Measurements from ENCODE around the gene AKNA. TPM values are rescaled to one million over a fixed set of nuclear protein-coding genes. Genes with fewer than 3 reads are reported as not detected.

Gene AKNA
- polyA plus RNA-seq, 3 donors: 3.3 to 147 (median 7.3) TPM

DNA sequence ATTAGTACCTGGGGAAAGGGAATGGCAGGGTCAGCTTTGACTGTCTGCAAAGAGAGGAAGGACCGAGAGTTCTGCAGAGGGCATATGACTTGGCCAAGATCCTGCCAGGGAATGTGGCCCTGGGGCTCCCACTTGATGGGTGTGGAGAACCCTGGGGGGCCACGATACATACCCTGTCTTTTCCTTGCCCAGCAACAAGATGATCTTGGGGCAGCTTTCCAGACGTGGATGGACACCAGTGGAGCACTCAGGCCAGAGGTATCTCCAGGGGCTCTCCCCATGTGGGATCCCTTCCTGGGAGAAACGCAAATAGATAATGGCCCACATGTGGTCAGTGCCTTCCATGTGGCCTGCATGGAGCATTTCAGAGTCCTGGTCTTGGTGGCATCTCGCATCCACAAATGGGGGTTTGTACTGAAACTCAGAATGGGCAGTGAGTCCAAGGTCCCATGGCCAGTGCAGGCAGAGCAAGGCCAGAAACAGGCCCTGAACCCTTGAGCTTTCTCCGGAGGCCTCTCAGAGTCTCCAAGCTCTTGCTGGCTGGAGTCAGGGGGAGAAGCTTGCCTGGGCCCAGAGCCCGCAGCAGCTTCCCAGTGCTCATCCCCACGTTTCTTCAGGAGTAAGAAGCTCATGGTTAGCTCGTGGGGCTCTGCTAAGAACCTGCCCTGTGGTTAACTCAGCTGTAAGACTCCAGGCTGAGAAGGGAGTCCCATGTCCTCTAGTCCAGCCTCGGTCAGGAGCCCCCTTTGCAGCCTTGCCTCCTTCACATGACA lies 83.2 kb downstream of the AKNA start:
- Histone ChIP-seq H2AFZ (ENCODE audit: insufficient read depth, low read depth, low read length, poor library complexity, severe bottlenecking) (no peak overlapping the region), H3K27ac (ENCODE audit: low read depth in 1 of 2, low read length in 2 of 2) (no peak overlapping the region), H3K4me3 (replicated peaks in 1 of 3; ENCODE audit: low read depth in 2 of 3, low read length in 3 of 3) (no peak overlapping the region), H3K9me3 (replicated peaks in 1 of 2; ENCODE audit: control insufficient read depth in 1 of 2, insufficient read depth in 1 of 2, low read length in 2 of 2) (no peaks in the 10 kb centered on the region), H3K4me2 (replicated peaks; ENCODE audit: extremely low read depth, low read length, poor library complexity, severe bottlenecking) (no peak overlapping the region), H3K79me2 (ENCODE audit: insufficient read depth, low read length) (no peaks in the 10 kb centered on the region), H3K4me1 (ENCODE audit: control insufficient read depth in 1 of 2, insufficient read depth in 2 of 2, low read length in 2 of 2) (no peaks in the 10 kb centered on the region), H3K9ac (ENCODE audit: insufficient read depth, low read length, poor library complexity, severe bottlenecking) (no peak overlapping the region), H3K36me3 (replicated peaks in 1 of 2; ENCODE audit: control insufficient read depth in 1 of 2, insufficient read depth in 2 of 2, low read length in 2 of 2) (no peaks in the 10 kb centered on the region), H4K20me1 (ENCODE audit: insufficient read depth, low read length) (no peaks in the 10 kb centered on the region), H3K27me3 (ENCODE audit: control insufficient read depth in 2 of 2, insufficient read depth in 2 of 2, low read length in 2 of 2) (no peaks in the 10 kb centered on the region)
- Mint-ChIP-seq H3K27ac (no peak overlapping the region), H3K27me3 (ENCODE audit: low read depth in 3 of 3) (peaks cover 3 to 8% (median 6%) of the 10 kb centered on the region in 3 donors), H3K36me3 (no peaks in the 10 kb centered on the region), H3K4me1 (peaks cover 4% of the 10 kb centered on the region), H3K9me3 (no peaks in the 10 kb centered on the region), H3K4me3 (no peak overlapping the region)
- WGBS (ENCODE audit: insufficient coverage): 91% methylated on average over 9 of the region's 10 CpGs
- peak in 1 of 3 donors; percentile 2 for DNase-seq
- TF ChIP-seq, protein P1, sequence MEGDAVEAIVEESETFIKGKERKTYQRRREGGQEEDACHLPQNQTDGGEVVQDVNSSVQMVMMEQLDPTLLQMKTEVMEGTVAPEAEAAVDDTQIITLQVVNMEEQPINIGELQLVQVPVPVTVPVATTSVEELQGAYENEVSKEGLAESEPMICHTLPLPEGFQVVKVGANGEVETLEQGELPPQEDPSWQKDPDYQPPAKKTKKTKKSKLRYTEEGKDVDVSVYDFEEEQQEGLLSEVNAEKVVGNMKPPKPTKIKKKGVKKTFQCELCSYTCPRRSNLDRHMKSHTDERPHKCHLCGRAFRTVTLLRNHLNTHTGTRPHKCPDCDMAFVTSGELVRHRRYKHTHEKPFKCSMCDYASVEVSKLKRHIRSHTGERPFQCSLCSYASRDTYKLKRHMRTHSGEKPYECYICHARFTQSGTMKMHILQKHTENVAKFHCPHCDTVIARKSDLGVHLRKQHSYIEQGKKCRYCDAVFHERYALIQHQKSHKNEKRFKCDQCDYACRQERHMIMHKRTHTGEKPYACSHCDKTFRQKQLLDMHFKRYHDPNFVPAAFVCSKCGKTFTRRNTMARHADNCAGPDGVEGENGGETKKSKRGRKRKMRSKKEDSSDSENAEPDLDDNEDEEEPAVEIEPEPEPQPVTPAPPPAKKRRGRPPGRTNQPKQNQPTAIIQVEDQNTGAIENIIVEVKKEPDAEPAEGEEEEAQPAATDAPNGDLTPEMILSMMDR (IDR thresholded peaks at IDR 0.05): no peak
- intact Hi-C loops (cut with micrococcal nuclease): loop anchor here in 1 of 2 donors (5.0 kb wide), 1 partner anchor 147 kb away; the partner anchor contains the start of gene COL27A1

DNA sequence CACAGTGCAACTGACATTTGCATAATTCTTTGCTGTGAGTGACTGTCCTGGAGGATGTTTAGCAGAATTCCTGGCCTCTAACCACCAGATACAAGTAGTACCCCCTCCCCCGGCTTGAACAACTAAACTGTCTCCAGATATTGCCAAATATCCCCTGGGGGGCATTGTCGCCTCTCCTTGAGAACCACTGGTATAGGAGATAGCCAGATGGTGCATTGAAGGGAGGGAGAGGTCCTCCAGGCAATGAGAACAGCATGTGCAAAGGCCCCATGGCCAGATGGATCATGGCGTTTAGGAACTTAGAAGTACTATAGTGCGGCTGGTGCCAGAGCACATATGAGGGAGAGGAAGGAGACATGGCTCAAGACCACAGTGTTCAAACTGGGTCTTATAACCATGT lies 83.8 kb downstream of the AKNA start:
- intact Hi-C loops (cut with micrococcal nuclease): loop anchor here in 1 of 2 donors (5.0 kb wide), 1 partner anchor 147 kb away; the partner anchor contains the start of gene COL27A1
- Mint-ChIP-seq H3K4me3 (no peak overlapping the region), H3K27ac (no peak overlapping the region), H3K9me3 (no peaks in the 10 kb centered on the region), H3K36me3 (no peaks in the 10 kb centered on the region), H3K27me3 (ENCODE audit: low read depth in 3 of 3) (peaks cover 3 to 8% (median 6%) of the 10 kb centered on the region in 3 donors), H3K4me1 (peaks cover 4% of the 10 kb centered on the region)
- Histone ChIP-seq H4K20me1 (ENCODE audit: insufficient read depth, low read length) (no peaks in the 10 kb centered on the region), H3K4me1 (ENCODE audit: control insufficient read depth in 1 of 2, insufficient read depth in 2 of 2, low read length in 2 of 2) (no peaks in the 10 kb centered on the region), H3K27ac (ENCODE audit: low read depth in 1 of 2, low read length in 2 of 2) (no peak overlapping the region), H2AFZ (ENCODE audit: insufficient read depth, low read depth, low read length, poor library complexity, severe bottlenecking) (no peak overlapping the region), H3K4me2 (replicated peaks; ENCODE audit: extremely low read depth, low read length, poor library complexity, severe bottlenecking) (no peak overlapping the region), H3K4me3 (replicated peaks in 1 of 3; ENCODE audit: low read depth in 2 of 3, low read length in 3 of 3) (no peak overlapping the region), H3K36me3 (replicated peaks in 1 of 2; ENCODE audit: control insufficient read depth in 1 of 2, insufficient read depth in 2 of 2, low read length in 2 of 2) (no peaks in the 10 kb centered on the region), H3K9me3 (replicated peaks in 1 of 2; ENCODE audit: control insufficient read depth in 1 of 2, insufficient read depth in 1 of 2, low read length in 2 of 2) (no peaks in the 10 kb centered on the region), H3K27me3 (ENCODE audit: control insufficient read depth in 2 of 2, insufficient read depth in 2 of 2, low read length in 2 of 2) (no peaks in the 10 kb centered on the region), H3K79me2 (ENCODE audit: insufficient read depth, low read length) (no peaks in the 10 kb centered on the region), H3K9ac (ENCODE audit: insufficient read depth, low read length, poor library complexity, severe bottlenecking) (no peak overlapping the region)
- TF ChIP-seq, protein P1 (IDR thresholded peaks at IDR 0.05): no peak
- DNase-seq: no peak
- WGBS (ENCODE audit: insufficient coverage): 89% methylated on average over 3 of the region's 4 CpGs
